Measurements from ENCODE around the gene BRAT1.
"Not testable (repeated sequence)": the region's sequence is repeated elsewhere in the genome, so short reads cannot be mapped to it uniquely, and the experiment has no call there.

The BRAT1 gene

GRCh38 chr7:2596464-2597272 is 41.3 kb upstream of the BRAT1 start:
- no peak overlapping the region for H3K4me3 ChIP-seq (ENCODE audit: low read depth in 1 of 5, low read length in 5 of 5)
- no peaks in the 10 kb centered on the region for H3K9me3 ChIP-seq (ENCODE audit: control insufficient read depth in 5 of 5, low read length in 5 of 5)
- no peak overlapping the region for H3K27ac ChIP-seq (ENCODE audit: low read depth, low read length)
- H3K36me3 ChIP-seq (ENCODE audit: control insufficient read depth in 5 of 5, insufficient read depth in 5 of 5, low read length in 5 of 5), result peaks cover 0 to 76% (median 58%) of the 10 kb centered on the region in 5 donors
- H3K27me3 ChIP-seq (ENCODE audit: control insufficient read depth in 5 of 5, insufficient read depth in 4 of 5, low read length in 5 of 5), result no peaks in the 10 kb centered on the region
- peaks cover 0 to 9% (median 3%) of the 10 kb centered on the region in 5 donors for H3K4me1 ChIP-seq (ENCODE audit: control insufficient read depth in 5 of 5, insufficient read depth in 5 of 5, low read length in 5 of 5)
- no peak overlapping the region for H3K9ac ChIP-seq (ENCODE audit: low read length in 5 of 5)

DNA sequence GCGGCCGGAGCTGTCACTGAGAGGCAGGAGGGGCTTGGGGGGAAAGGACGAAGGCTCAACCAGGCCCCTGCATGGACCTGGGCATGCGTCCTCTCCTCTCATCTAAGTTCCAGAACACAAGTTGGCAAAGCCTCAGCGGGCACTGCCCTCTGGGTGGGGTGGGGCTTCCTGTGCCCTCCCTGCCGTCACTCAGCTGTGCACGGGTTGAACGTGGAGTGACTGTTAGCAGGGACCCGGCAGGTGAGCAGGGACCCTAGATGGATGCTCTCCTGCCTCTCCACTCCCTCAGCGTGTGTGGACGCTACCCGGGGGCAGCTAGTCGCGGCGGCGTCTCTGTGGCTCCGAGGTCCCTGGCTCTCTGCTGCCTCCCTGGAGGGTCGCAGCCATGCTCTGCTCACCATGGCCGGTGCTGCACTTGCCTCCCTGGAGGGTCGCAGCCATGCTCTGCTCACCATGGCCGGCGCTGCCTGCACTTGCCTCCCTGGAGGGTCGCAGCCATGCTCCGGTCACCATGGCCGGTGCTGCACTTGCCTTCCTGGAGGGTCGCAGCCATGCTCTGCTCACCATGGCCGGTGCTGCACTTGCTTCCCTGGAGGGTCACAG is 40.0 kb upstream of the BRAT1 start:
- Histone ChIP-seq H3K36me3 (ENCODE audit: control insufficient read depth in 5 of 5, insufficient read depth in 5 of 5, low read length in 5 of 5) (peaks cover 0 to 80% (median 57%) of the 10 kb centered on the region in 5 donors), H3K27me3 (ENCODE audit: control insufficient read depth in 5 of 5, insufficient read depth in 4 of 5, low read length in 5 of 5) (no peaks in the 10 kb centered on the region)

GRCh38 chr7:2594599-2594998 is 39.3 kb upstream of the BRAT1 start:
- no peaks in the 10 kb centered on the region for H3K27me3 ChIP-seq (ENCODE audit: control insufficient read depth in 5 of 5, insufficient read depth in 4 of 5, low read length in 5 of 5)
- H3K4me3 ChIP-seq (ENCODE audit: low read depth in 1 of 5, low read length in 5 of 5), result no peak overlapping the region
- H3K9ac ChIP-seq (ENCODE audit: low read length in 5 of 5), result no peak overlapping the region
- H3K36me3 ChIP-seq (ENCODE audit: control insufficient read depth in 5 of 5, insufficient read depth in 5 of 5, low read length in 5 of 5), result peaks cover 0 to 84% (median 61%) of the 10 kb centered on the region in 5 donors
- peaks cover 0 to 9% (median 3%) of the 10 kb centered on the region in 5 donors for H3K4me1 ChIP-seq (ENCODE audit: control insufficient read depth in 5 of 5, insufficient read depth in 5 of 5, low read length in 5 of 5)
- H3K27ac ChIP-seq (ENCODE audit: low read depth, low read length), result no peak overlapping the region
- H3K9me3 ChIP-seq (ENCODE audit: control insufficient read depth in 5 of 5, low read length in 5 of 5), result no peaks in the 10 kb centered on the region

More for the DNA sequence above, 40.0 kb upstream of the BRAT1 start:
- Histone ChIP-seq H3K9ac (ENCODE audit: low read length in 5 of 5) (no peak overlapping the region), H3K27ac (ENCODE audit: low read depth, low read length) (no peak overlapping the region), H3K4me3 (ENCODE audit: low read depth in 1 of 5, low read length in 5 of 5) (no peak overlapping the region), H3K4me1 (ENCODE audit: control insufficient read depth in 5 of 5, insufficient read depth in 5 of 5, low read length in 5 of 5) (peaks cover 0 to 9% (median 3%) of the 10 kb centered on the region in 5 donors), H3K9me3 (ENCODE audit: control insufficient read depth in 5 of 5, low read length in 5 of 5) (no peaks in the 10 kb centered on the region)

GRCh38 chr7:2593036-2593727 is 37.9 kb upstream of the BRAT1 start:
- Histone ChIP-seq H3K4me3 (ENCODE audit: low read depth in 1 of 5, low read length in 5 of 5) (no peak overlapping the region), H3K27me3 (ENCODE audit: control insufficient read depth in 5 of 5, insufficient read depth in 4 of 5, low read length in 5 of 5) (no peaks in the 10 kb centered on the region), H3K4me1 (ENCODE audit: control insufficient read depth in 5 of 5, insufficient read depth in 5 of 5, low read length in 5 of 5) (peaks cover 0 to 3% (median 2%) of the 10 kb centered on the region in 5 donors), H3K9me3 (ENCODE audit: control insufficient read depth in 5 of 5, low read length in 5 of 5) (no peaks in the 10 kb centered on the region), H3K9ac (ENCODE audit: low read length in 5 of 5) (no peak overlapping the region), H3K36me3 (ENCODE audit: control insufficient read depth in 5 of 5, insufficient read depth in 5 of 5, low read length in 5 of 5) (peaks cover 0 to 72% (median 48%) of the 10 kb centered on the region in 5 donors), H3K27ac (ENCODE audit: low read depth, low read length) (no peak overlapping the region)

DNA sequence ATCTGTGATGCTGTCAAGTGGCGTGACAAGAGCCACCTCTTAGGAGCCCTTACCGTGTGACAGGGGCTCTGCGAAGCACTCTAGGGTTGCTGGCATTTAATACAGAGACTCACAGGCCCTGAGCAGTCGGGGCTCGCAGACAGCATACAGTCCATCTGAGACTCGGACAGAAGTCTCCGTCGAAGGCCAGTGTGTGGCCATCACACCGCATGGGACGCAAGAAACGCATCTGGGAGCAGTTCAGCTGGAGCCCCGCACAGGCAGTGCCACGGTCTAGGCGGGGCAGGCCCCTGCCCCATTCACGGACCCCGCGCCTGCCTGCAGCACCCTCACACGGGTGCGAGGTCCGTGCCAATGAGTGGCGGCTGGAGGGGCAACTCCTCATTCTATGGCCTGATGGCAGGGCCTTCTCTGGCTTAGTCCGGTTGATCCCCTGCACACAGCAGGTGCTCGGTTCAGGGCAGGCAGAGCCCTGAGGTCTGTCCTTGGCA is 37.1 kb upstream of the BRAT1 start:
- peaks cover 0 to 3% (median 0%) of the 10 kb centered on the region in 5 donors for H3K4me1 ChIP-seq (ENCODE audit: control insufficient read depth in 5 of 5, insufficient read depth in 5 of 5, low read length in 5 of 5)
- peaks cover 0 to 75% (median 52%) of the 10 kb centered on the region in 5 donors for H3K36me3 ChIP-seq (ENCODE audit: control insufficient read depth in 5 of 5, insufficient read depth in 5 of 5, low read length in 5 of 5)
- no peak overlapping the region for H3K4me3 ChIP-seq (ENCODE audit: low read depth in 1 of 5, low read length in 5 of 5)

GRCh38 chr7:2589941-2590340 is 34.6 kb upstream of the BRAT1 start:
- not testable (repeated sequence) for H3K27me3 ChIP-seq (ENCODE audit: control insufficient read depth in 5 of 5, insufficient read depth in 4 of 5, low read length in 5 of 5); H3K4me1 ChIP-seq (ENCODE audit: control insufficient read depth in 5 of 5, insufficient read depth in 5 of 5, low read length in 5 of 5); H3K9ac ChIP-seq (ENCODE audit: low read length in 5 of 5); H3K27ac ChIP-seq (ENCODE audit: low read depth, low read length); H3K4me3 ChIP-seq (ENCODE audit: low read depth in 1 of 5, low read length in 5 of 5); H3K9me3 ChIP-seq (ENCODE audit: control insufficient read depth in 5 of 5, low read length in 5 of 5)
- peaks cover 0 to 76% (median 59%) of the 10 kb centered on the region in 5 donors for H3K36me3 ChIP-seq (ENCODE audit: control insufficient read depth in 5 of 5, insufficient read depth in 5 of 5, low read length in 5 of 5)

More for the DNA sequence above, 37.1 kb upstream of the BRAT1 start:
- Histone ChIP-seq H3K27ac (ENCODE audit: low read depth, low read length) (no peak overlapping the region), H3K9me3 (ENCODE audit: control insufficient read depth in 5 of 5, low read length in 5 of 5) (no peaks in the 10 kb centered on the region), H3K9ac (ENCODE audit: low read length in 5 of 5) (no peak overlapping the region), H3K27me3 (ENCODE audit: control insufficient read depth in 5 of 5, insufficient read depth in 4 of 5, low read length in 5 of 5) (no peaks in the 10 kb centered on the region)

- Histone ChIP-seq H3K4me3 (ENCODE audit: low read depth in 1 of 5, low read length in 5 of 5) (no peak overlapping the region), H3K4me1 (ENCODE audit: control insufficient read depth in 5 of 5, insufficient read depth in 5 of 5, low read length in 5 of 5) (no peaks in the 10 kb centered on the region), H3K27ac (ENCODE audit: low read depth, low read length) (no peak overlapping the region), H3K9me3 (ENCODE audit: control insufficient read depth in 5 of 5, low read length in 5 of 5) (no peaks in the 10 kb centered on the region), H3K36me3 (ENCODE audit: control insufficient read depth in 5 of 5, insufficient read depth in 5 of 5, low read length in 5 of 5) (peaks cover 0 to 76% (median 58%) of the 10 kb centered on the region in 5 donors), H3K27me3 (ENCODE audit: control insufficient read depth in 5 of 5, insufficient read depth in 4 of 5, low read length in 5 of 5) (no peaks in the 10 kb centered on the region), H3K9ac (ENCODE audit: low read length in 5 of 5) (no peak overlapping the region)
Measured at GRCh38 chr7:2589341-2589740, 34.0 kb upstream of the BRAT1 start.

DNA sequence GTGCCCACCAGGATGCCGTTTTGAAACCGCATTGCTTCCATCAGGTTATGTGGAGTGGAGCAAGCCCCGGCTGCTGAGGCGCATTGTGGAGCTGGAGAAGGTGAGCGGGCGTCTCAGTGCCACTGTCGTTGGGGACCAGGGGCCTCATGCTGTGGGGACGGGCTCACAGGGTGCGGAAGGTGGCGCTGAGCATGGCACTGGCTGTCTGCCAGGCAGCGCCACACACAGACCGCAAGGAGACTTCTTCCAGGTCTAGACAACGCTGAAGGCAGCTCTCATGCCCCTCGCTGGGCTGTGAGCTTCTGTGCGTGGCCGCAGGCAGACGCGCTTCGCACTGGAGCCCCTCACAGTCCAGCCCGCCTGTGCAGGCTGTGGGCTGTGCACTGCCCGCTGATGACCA is 32.5 kb upstream of the BRAT1 start:
- Histone ChIP-seq H3K4me3 (ENCODE audit: low read depth in 1 of 5, low read length in 5 of 5) (no peak overlapping the region), H3K4me1 (ENCODE audit: control insufficient read depth in 5 of 5, insufficient read depth in 5 of 5, low read length in 5 of 5) (no peaks in the 10 kb centered on the region), H3K27me3 (ENCODE audit: control insufficient read depth in 5 of 5, insufficient read depth in 4 of 5, low read length in 5 of 5) (no peaks in the 10 kb centered on the region), H3K36me3 (ENCODE audit: control insufficient read depth in 5 of 5, insufficient read depth in 5 of 5, low read length in 5 of 5) (peaks cover 0 to 69% (median 52%) of the 10 kb centered on the region in 5 donors), H3K27ac (ENCODE audit: low read depth, low read length) (no peak overlapping the region), H3K9ac (ENCODE audit: low read length in 5 of 5) (no peak overlapping the region), H3K9me3 (ENCODE audit: control insufficient read depth in 5 of 5, low read length in 5 of 5) (no peaks in the 10 kb centered on the region)

DNA sequence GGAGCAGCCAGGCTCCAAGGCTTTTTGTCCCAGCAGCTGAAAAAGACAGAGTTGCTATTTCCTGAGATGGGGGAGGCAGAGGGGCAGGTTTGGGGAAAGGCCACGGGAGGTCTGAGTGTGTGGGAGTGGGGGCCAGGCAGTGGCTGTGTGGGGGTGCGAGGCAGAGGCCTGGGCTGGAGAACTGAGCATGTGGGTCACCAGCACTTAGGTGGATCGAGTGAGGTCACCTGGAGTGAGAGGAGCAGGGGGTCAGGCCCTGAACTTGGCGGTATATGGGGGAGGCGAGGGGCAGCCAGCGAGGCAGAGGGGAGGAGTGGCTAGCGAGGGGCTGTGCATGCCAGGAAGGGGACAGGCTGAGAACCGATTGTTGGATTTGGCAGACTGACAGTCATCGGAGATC is 31.8 kb upstream of the BRAT1 start:
- Histone ChIP-seq H3K9me3 (ENCODE audit: control insufficient read depth in 5 of 5, low read length in 5 of 5) (no peaks in the 10 kb centered on the region), H3K36me3 (ENCODE audit: control insufficient read depth in 5 of 5, insufficient read depth in 5 of 5, low read length in 5 of 5) (peaks cover 0 to 63% (median 46%) of the 10 kb centered on the region in 5 donors), H3K4me3 (ENCODE audit: low read depth in 1 of 5, low read length in 5 of 5) (no peak overlapping the region), H3K27ac (ENCODE audit: low read depth, low read length) (no peak overlapping the region), H3K27me3 (ENCODE audit: control insufficient read depth in 5 of 5, insufficient read depth in 4 of 5, low read length in 5 of 5) (no peaks in the 10 kb centered on the region), H3K9ac (ENCODE audit: low read length in 5 of 5) (no peak overlapping the region), H3K4me1 (ENCODE audit: control insufficient read depth in 5 of 5, insufficient read depth in 5 of 5, low read length in 5 of 5) (no peaks in the 10 kb centered on the region)
